Epithelial cell of prostate (primary cell): ENCODE results near the gene BSDC1.

Experiments
- DNase-seq: peaks from one replicate; pipeline ENCODE4 v3.0.0-alpha.2; 2011; ENCODE audit warnings: low read depth, low spot score
- H3K27ac ChIP-seq: fragments of 450-650 bp; 2 replicates; pipeline ENCODE4 v1.5.1; 2017; ENCODE audit warnings: mild to moderate bottlenecking

Gene BSDC1

DNA sequence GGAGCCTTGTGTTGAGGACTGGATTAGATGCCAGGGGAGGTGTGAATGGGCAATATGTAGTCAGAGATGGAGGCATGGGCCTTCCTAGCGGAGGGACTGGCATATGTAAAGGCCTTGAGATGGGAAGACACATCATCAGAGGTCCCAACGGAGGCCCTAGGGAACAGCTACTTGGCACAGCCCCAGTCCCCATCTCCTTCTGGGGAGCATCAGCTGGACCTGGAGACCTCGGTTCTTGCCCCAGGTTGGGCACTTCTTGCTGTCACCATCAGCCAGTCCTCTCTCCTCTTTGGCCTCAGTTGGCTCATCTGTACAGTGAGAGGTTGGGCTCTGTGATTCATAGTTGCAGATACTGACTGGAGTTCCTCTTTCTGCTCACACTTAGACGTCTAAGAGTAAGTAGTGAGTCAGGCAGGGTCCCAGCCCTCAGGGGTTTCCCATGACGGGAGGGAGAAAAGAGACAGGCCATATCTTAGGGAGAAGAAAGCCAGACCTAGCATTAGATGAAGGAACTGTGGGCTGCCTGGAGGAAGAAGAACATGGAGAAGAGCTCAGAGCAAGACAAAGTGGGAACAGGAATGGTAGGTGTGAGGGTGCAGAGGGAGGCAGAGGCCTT is 54.8 kb downstream of the BSDC1 start:
- H3K27ac ChIP-seq = peak overlapping the region; percentile 31

DNA sequence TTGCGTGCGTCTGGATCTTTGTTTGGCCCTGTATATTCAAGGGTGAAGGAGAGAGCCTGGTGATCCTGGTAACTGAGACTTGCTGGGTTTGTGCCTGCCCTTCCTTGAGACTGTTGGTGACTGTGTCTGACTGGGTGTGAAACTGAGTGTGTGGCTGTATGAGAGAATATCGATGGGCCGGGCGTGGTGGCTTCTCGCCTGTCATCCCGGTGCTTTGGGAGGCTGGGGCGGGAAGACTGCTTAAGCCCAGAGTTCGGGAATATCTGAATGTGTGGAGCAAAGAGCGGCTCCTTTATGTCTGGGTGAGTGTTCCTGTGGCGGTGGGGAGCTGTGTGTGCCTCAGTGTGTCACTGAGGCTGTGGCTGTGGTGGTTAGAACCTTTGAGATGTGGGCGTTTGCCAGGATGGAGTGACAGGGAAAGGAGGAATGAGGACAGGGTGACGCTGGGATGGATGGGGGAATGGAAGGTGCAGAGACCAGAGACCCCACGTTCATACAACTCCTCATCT is 55.5 kb downstream of the BSDC1 start:
- DNase-seq = no peak
- peak overlapping the region; percentile 31 for H3K27ac ChIP-seq

More for the DNA sequence above, 54.8 kb downstream of the BSDC1 start:
- DNase-seq = peak; percentile 75

GRCh38 chr1:32337855-32338636 is 56.2 kb downstream of the BSDC1 start:
- peak; percentile 26 for DNase-seq
- H3K27ac ChIP-seq = peak overlapping the region; percentile 31

GRCh38 chr1:32336963-32337675 is 57.1 kb downstream of the BSDC1 start:
- DNase-seq = peak; percentile 41
- H3K27ac ChIP-seq = no peak overlapping the region

- H3K27ac ChIP-seq = no peak overlapping the region
- no peak for DNase-seq
These were observed 57.7 kb downstream of the BSDC1 start for GRCh38 chr1:32336591-32336932.

GRCh38 chr1:32335790-32336590 is 58.3 kb downstream of the BSDC1 start, which contains the start of gene MARCKSL1:
TSS of gene MARCKSL1 (minus strand) at chr1:32336233. CDS start at chr1:32336033, 200 bp downstream.
- DNase-seq = no peak
- H3K27ac ChIP-seq = no peak within 1 kb of the TSS

DNA sequence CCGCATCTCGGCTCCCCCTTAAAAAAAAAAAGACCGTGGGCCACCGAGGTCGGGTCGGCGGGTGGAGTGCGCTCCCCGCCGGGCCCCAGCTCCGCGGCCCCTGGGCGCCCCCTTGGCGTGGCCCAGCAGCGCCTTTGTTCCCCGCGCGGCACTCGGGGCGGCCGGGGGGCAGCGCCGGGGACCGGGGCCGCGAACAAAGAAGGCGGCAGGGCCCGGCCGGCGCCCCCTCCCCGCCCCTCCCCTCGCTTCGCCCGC is 58.8 kb downstream of the BSDC1 start:
- no peak for DNase-seq
- H3K27ac ChIP-seq = no peak overlapping the region

DNA sequence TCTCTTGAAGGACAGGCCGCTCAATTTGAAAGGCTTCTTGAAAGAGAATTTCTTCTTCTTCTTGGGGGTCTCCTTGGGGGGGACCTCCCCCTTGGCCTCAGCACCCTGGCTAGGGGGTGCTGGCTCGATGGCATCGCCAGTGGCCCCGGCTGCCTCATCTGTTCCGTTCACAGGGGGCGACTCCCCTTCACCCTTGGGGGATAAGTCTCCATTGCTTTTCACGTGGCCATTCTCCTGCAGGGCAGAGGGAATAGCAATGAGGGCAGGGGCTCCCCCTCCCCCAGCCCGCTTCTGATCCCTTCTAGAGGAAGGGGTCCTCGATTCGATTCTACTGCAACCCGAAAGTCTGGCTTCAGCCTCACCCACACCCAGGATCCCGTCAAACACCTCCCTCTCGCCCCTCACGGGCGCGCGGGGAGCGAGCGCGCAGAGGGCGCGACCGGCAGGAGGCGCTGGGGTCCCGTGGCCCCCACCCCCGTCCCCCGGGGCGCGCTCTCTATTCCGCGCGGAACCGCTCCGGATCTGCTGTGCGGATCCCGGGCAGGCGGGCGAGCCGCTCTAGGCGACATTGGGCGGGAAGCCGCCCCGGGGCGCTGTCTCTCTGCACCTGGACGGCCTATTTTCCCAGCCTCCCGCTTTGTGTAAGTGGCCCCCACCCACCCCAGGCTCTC is 59.2 kb downstream of the BSDC1 start:
- H3K27ac ChIP-seq = no peak overlapping the region
- DNase-seq = no peak

GRCh38 chr1:32334274-32334861 is 59.9 kb downstream of the BSDC1 start:
- H3K27ac ChIP-seq = no peak overlapping the region

GRCh38 chr1:32333251-32333963 is 60.8 kb downstream of the BSDC1 start:
- DNase-seq = no peak
- H3K27ac ChIP-seq = peak overlapping the region; percentile 52

More at GRCh38 chr1:32334274-32334861, 59.9 kb downstream of the BSDC1 start:
- DNase-seq = no peak

DNA sequence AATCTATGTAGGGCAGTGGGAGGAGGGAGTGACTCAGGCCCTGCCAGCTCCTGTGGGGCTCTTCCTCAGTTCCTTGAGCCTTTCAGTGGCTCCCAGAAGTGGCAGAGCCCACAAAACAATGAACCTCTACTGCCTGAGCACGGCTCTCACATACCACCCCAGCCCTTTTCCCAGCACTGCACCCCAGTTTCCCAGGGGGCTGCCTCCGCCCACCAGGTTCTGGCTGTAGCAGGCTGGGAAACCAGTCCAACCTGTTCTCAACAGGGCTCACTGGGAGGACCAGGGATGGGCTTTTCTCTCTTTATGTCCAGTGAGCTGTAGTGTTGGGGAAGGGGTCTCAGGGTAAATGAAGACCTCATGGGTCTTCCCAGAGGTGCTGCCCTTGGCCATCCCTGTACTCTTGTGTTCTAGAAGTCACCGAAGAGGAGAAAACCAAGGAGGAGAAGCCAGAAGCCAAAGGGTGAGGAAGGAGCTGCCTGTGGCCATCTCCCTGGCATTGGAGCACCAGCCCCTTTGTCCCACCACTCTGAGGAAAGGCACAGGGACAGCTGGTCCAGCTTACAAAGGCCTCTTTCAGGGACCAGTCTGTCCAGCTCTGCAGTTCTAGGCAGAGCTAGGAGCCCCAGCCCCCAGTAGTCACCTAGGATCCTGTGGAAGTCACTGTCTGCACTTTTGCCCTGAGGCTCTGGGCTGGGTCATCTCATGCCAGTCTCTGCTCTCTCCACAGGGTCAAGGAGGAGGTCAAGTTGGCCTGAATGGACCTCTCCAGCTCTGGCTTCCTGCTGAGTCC is 61.8 kb downstream of the BSDC1 start:
- no peak for DNase-seq
- H3K27ac ChIP-seq = peak overlapping the region; percentile 52

DNA sequence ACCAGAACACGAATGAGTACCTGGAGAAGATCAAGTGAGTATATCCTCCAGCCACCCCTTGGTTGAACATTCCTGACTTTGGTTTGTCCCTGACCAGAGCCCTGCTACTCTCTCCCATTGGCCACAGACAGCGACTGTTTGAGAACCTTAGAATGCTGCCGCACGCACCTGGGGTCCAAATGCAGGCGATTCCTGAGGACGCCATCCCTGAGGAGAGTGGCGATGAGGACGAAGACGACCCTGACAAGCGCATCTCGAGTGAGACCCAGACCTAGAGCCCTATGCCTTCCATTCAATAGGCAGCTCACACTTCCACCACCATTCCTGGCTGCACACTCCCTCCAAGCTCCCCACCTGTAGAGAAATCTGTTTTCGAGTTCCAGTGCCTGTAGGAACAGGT is 62.7 kb downstream of the BSDC1 start:
- DNase-seq = no peak
- peak overlapping the region; percentile 52 for H3K27ac ChIP-seq

GRCh38 chr1:32330558-32331151 is 63.6 kb downstream of the BSDC1 start:
- H3K27ac ChIP-seq = no peak overlapping the region
- DNase-seq = no peak

DNA sequence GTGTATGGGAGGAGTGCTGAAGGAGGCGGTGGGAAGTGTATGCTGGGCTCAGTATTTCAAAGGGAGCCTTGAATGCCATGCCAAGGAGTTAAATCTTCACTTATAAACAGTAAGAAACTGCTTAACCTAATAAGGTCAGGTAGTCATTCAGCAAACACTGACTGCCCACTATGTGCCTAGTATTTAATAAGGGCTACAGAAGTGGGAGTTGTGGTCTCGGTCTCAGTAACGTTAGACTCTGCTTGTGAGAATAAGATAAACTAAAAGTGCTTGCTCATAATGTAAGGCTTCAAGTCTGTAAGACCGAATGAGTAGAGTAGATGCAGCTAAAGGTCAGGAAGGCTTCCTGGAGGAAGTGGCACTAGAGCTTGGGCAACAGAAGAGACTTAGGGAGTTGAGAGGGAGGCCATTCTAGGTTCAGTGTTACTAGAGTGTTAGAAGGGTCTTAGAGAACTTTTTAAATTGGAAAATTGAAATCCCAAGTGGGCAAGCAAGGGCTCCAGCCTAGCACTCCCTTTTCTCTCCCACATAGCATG is 64.2 kb downstream of the BSDC1 start:
- DNase-seq = no peak
- H3K27ac ChIP-seq = no peak overlapping the region

GRCh38 chr1:32327204-32327603 is 67.0 kb downstream of the BSDC1 start:
- DNase-seq = no peak
- no peak overlapping the region for H3K27ac ChIP-seq

DNA sequence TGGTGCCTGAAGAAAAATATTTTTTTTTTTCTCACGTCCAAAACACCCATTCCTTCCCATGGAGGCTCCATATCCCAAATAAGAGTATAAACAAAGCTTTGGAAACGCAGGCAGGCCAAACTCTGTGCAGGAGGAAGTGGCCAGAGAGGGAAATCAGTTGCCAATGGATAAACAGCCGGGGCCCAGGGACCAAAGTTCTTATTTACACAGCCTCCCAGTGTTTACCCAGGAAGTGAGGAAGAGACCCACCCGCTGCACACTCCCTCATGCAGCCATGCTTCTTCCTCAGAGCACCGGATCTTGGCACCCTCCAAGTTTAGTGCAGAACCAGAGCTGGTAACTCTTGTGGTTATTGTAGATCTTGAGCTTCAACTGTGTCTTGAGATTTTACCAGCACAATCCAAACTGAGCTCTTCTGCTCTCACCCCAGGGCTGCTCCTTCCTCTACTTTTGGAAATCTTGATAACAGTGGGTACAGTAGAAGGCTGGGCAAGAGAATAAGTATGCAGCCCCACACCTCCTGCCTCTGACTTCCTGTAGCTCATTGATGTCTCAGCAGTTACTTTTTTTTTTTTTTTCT is 72.4 kb downstream of the BSDC1 start:
- DNase-seq = no peak
- H3K27ac ChIP-seq = peak overlapping the region; percentile 62
